OCI-LY1 (cell line): ENCODE data around the gene ACBD3.

Source experiments
- CTCF ChIP-seq: fragments of 200-600 bp; sonication (generic), shearing (Covaris generic); IDR thresholded peaks from 2 replicates; pipeline ENCODE4 v1.5.1; 2017; ENCODE audit warnings: mild to moderate bottlenecking, antibody characterized with exemption, low read length, moderate library complexity, mixed read lengths
- EZH2 ChIP-seq: fragments of 200-600 bp; sonication (generic), shearing (Covaris generic); IDR thresholded peaks from 2 replicates; pipeline ENCODE4 v1.8.0; 2017; ENCODE audit warnings: borderline replicate concordance, mixed run types, mild to moderate bottlenecking, antibody characterized with exemption, low read length, moderate library complexity, mixed read lengths

GRCh38 chr1:226125831-226126230 is 60.7 kb downstream of the ACBD3 start:
- no peak for TF ChIP-seq CTCF
- TF ChIP-seq EZH2, result no peak
